Astrocyte (in vitro differentiated cells and primary cell): ENCODE results near the gene MSANTD4.

ENCODE experiments used
- EZH2 ChIP-seq: IDR thresholded peaks from 2 replicates; pipeline ENCODE4 v1.6.1; 2012; ENCODE audit warnings: mild to moderate bottlenecking, low read length, inconsistent platforms; ENCODE audit not compliant: insufficient read depth
- TF ChIP-seq, protein P1 (sequence below): IDR thresholded peaks from 2 replicates; pipeline ENCODE4 v1.5.1; 2011; ENCODE audit warnings: low read depth, mild to moderate bottlenecking, inconsistent platforms, low read length, moderate library complexity; ENCODE audit not compliant: insufficient read depth

- TF ChIP-seq, protein P1, sequence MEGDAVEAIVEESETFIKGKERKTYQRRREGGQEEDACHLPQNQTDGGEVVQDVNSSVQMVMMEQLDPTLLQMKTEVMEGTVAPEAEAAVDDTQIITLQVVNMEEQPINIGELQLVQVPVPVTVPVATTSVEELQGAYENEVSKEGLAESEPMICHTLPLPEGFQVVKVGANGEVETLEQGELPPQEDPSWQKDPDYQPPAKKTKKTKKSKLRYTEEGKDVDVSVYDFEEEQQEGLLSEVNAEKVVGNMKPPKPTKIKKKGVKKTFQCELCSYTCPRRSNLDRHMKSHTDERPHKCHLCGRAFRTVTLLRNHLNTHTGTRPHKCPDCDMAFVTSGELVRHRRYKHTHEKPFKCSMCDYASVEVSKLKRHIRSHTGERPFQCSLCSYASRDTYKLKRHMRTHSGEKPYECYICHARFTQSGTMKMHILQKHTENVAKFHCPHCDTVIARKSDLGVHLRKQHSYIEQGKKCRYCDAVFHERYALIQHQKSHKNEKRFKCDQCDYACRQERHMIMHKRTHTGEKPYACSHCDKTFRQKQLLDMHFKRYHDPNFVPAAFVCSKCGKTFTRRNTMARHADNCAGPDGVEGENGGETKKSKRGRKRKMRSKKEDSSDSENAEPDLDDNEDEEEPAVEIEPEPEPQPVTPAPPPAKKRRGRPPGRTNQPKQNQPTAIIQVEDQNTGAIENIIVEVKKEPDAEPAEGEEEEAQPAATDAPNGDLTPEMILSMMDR = no peak
- TF ChIP-seq EZH2 = no peak
These were observed 48.6 kb upstream of the MSANTD4 start for GRCh38 chr11:106070606-106071005.
